HG03025 (cell line): Measurements from ENCODE around the gene BCO1.

ENCODE experiments used
- ATAC-seq: cut with Tn5 transposase; IDR thresholded peaks from one replicate; pipeline ENCODE4 v1.9.1; 2021; ENCODE audit warnings: mild to moderate bottlenecking, moderate library complexity; ENCODE audit not compliant: unreplicated experiment, low FRiP score

BCO1 gene

DNA sequence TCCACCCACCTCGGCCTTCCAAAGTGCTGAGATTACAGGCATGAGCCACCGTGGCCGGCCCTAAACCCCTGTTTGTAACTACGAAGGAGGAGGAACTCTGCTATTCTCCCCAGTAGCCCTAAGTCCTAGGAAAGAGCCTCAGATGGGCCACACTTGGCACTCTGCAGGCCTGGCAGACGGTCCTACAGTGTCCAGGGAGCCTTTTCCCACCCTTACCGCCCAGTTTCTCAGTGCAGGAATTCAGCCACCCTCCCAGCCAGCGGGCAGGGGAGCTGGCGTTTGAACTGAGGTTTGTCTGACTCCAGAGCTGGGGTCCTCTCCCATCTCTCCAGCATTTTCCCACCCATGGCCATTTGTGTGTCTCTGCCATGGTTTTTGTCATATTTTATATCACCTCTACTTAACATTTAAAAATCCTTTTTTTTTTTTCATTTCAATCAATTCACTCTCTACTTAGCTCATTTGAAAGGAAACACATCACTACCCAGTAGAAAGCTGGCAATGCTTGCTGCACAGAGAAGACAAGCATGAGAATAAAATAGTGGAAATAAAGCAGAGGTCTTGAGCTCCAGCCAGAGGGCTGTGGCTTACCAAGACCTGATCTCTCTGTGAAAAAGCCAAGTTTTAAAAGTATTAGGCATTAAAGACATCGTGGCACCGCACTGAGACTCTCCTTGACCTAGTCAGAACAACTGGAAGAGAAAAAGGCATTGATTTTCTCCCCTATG lies 34.9 kb downstream of the BCO1 start:
- no peak for ATAC-seq

DNA sequence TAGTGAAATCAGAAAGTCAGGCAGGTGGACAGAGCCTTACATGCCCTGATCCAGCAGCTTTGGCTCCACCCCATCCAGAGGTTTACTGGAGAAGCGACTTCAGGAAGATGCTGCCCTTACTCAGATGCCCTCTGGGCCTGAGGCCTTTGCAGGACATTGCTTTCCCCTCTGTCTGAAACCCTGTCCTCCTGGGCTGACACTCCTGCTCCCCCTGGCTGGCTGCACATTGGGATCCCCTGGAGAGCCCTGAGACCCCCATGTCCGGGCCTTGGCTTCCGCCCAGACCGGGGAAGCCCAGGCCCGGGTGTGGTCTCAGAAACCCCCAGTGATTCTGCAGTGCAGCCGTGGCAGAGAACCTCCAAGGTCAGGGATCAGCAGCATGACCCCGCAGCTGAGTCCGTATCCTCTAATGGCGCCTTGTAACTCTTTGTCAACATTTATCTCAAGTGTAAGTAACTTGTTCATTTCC lies 36.6 kb downstream of the BCO1 start:
- ATAC-seq = no peak

DNA sequence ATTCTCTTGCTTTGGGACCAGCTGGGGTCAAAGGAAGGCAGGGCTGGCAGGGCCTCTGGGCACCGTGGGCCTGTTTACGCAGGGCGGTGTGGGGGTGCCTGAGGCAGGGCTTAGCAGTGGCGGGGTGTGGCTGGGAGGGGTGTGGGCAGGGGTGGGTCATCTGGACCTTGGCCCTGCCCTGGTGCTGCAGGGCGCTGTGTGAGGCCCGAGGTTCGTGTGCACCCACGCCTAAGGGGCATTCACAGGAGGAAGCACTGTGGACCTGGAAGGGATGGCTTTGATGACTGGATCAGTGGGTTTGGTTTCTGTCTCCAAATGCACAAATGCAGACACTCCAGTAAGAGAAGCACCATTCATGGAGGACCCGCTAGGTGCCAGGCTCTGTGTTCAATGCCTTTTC lies 37.3 kb downstream of the BCO1 start:
- no peak for ATAC-seq

DNA sequence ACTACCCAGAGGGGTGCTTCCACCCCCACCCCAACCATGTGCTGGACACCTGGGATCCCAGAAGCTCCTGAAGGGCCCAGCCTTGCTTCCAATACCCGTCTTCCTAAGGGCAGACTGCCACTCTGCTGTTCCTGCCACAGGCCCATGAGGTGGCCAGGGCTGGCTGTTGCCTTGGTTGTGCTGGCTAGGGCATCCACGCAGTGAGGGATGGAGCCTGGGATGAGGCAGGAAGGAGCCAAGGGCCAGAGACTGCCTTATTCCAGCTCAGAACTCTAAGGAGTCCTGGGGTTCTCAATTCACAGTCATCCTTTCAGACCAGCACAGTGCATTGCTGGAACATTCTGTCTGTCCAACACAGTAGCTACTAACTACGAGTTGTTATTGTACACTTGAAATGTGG lies 37.8 kb downstream of the BCO1 start:
- no peak for ATAC-seq

GRCh38 chr16:81277541-81278080 lies 39.1 kb downstream of the BCO1 start:
- ATAC-seq = no peak

GRCh38 chr16:81278526-81278925 lies 40.0 kb downstream of the BCO1 start:
- no peak for ATAC-seq

DNA sequence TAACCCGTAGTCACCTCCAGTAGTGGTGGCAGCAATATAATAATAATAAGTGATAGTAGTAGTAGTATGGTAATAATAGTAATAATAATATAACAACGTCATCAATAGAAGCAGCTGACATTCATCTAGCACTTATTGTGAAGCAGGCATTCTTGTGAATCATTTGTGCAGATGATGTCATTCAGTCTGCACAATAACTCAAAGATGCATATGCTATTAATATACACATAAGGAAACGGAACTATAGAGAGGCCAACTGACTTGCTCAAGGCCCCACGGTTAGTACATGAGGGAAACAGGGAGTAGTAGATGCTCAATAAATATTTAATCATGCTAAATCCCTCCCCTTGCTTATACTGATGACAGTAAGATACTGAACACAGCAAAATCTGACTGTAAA lies 40.9 kb downstream of the BCO1 start:
- ATAC-seq = no peak

- ATAC-seq = no peak
Measured at GRCh38 chr16:81280393-81280792, 41.9 kb downstream of the BCO1 start.

DNA sequence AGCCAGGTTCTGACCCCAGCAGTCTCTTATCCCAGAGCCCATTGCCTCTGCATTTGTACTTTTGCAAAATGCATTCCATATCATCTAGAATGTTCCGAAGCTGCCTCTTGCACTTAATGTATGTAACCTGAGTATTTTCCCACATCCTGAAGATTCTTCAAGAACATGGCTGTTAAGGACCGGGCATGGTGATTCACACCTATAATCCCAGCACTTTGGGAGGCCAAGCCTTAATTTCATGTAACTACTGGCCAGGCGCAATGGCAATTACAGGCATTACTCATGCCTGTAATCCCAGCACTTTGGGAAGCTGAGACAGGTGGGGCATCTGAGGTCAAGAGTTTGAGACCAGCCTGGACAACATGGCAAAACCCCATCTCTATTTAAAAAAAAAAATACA lies 44.6 kb downstream of the BCO1 start:
- no peak for ATAC-seq

DNA sequence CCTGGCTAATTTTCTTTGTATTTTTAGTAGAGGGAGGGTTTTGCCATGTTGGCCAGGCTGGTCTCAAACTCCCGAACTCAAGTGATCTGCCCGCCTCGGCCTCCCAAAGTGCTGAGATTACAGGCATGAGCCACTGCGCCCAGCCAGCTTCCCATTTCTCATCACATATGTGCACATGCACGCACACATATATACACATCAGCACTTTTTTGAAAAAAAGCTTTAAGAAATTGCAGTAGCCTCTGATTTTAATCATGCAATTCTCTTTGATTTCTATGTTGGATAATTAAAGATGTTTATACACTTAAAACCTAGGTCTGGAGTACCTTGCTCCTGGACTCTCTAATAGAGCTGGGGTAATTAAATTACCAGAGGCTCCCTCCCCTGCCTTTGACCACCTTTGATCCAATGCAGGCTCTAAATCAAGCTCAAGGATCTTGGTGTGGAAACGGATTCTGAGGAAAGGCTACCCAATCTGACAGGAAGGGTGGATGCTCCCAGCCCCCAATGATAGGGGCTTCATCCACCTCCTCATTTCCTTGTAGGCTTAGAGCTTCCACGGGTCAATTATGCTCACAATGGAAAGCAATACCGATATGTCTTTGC lies 46.6 kb downstream of the BCO1 start:
- ATAC-seq = no peak

GRCh38 chr16:81286190-81286589 lies 47.7 kb downstream of the BCO1 start:
- ATAC-seq = no peak

GRCh38 chr16:81291117-81291516 lies 52.6 kb downstream of the BCO1 start:
- no peak for ATAC-seq

GRCh38 chr16:81292936-81293335 lies 54.4 kb downstream of the BCO1 start:
- no peak for ATAC-seq

DNA sequence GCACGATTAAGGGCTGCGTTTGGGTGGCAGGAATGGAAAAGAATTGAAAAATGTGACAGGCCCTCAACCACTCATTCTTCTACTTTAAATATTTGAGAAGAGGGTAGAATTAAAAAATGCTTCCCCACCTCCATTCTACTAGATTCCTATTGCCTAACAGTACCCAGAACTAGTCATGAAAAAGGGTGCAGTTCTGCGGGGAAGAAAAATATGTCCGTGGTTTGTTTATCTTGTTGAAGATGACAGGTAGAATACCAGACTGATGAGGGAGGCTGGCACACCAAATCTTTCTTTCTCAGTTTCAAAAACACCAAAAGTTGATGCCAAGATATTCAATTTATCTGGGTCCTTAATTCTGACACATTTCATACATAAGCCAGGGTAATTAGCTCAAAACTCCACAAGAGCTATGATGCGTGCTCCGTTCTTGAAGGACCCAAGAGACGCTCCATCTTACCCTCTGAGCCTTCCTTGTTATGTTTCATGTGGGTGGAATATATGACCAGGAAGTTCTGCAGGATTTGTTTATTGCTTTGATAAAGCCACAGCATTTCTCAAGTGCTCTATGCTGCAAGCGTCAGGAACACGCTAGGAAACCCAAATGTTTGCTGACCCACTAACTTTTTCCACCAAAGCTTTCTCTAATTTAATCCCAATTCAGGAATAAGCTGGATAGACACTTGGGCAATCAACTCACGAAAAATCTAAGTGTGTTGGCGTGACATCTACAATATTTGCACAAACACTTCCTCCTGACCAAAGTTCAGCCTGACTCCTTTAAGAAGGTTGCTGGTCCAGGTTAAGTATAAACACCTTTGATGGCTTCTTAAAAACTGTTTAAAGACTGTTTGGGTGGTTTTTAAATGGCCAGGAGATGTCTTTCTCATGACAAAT lies 55.7 kb downstream of the BCO1 start:
- ATAC-seq = no peak

- ATAC-seq = no peak
Measured at GRCh38 chr16:81296631-81297030, 58.1 kb downstream of the BCO1 start.

DNA sequence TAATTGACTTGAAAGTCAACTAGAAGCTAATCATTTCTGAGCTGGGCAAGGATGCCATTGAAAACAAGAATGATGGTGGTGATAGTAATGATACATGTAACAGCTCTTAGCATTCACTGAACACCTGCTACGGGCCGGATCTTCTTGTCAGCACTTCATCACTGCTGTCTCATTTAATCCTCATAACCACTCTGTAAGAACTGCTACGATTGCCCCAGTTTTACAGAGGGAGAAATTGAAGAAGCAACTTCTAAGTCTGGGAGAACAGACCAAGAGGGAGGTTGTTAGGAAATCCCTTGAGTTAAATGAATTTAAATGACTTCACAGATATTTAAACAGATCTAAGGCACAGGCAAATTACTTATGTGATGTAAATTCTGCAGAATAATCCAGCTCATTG lies 69.3 kb downstream of the BCO1 start:
- ATAC-seq = no peak

- ATAC-seq = no peak
Measured at GRCh38 chr16:81310045-81310644, 71.7 kb downstream of the BCO1 start.

GRCh38 chr16:81311762-81312161 lies 73.3 kb downstream of the BCO1 start:
- ATAC-seq = no peak

DNA sequence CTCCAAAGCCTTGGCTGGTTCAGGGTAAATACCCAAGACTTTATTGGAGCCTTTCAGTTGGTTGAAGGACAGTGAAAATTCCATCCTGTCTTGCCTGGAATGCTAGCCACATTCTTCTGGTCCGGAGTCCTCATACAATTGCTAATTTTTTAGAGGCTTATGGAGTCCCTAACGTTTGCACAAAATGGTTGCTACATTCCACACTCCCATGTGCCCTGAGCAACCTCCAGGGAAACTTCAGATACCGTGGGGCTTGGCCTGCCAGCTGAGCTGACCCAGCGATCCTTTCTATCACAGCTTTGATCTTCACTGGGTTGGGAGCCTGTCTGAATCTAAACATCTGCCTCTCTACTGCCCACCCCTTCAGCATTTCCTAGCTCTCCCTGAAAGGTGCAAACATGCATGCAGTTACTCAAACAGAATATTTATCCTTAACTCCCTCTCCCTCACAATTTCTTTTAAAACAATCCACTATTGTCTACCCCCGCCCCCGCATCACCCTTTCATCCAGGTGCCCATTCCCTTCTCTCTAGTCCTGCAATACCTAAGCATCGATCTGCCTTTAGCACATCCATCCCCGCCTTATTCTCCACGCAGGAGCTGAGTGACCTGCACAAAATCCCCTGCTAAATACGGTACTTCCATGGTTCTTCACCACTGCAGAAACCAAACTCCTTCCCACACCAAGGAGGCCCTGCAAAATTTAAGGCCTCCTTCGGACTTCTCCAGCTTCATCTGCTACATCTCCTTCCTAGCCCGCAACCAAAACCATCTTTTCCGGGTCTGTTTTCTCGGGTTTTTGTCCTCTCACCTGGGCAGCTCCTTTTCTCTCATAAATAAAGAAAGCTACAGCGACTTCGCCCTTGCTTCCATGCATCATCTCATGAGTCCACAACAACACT lies 75.5 kb downstream of the BCO1 start:
- ATAC-seq = no peak
